SU-DHL-6 (cell line): ENCODE results near the gene QPRT.
"Not testable (repeated sequence)": the region's sequence is repeated elsewhere in the genome, so short reads cannot be mapped to it uniquely, and the experiment has no call there.

Experiments
- CTCF ChIP-seq: fragments of 200-600 bp; sonication (generic); IDR thresholded peaks from one replicate; pipeline ENCODE4 v1.5.1; 2017; ENCODE audit warnings: antibody characterized with exemption, mild to moderate bottlenecking, low read length, moderate library complexity; ENCODE audit not compliant: insufficient read depth, poor library complexity, severe bottlenecking
- EZH2phosphoT487 ChIP-seq: fragments of 200-600 bp; sonication (generic), shearing (Covaris generic); conservative IDR thresholded peaks from 2 replicates; pipeline ENCODE4 v1.6.1; 2018; ENCODE audit warnings: mild to moderate bottlenecking, antibody characterized with exemption, low read length, moderate library complexity, mixed read lengths

GRCh38 chr16:29709657-29710056, 30.7 kb downstream of the QPRT start:
- not testable (repeated sequence) for TF ChIP-seq CTCF, EZH2phosphoT487
